Type B pancreatic cell (in vitro differentiated cells): Measurements from ENCODE around the gene ENPP7. TPM values are rescaled to one million over a fixed set of nuclear protein-coding genes. Genes with fewer than 3 reads are reported as not detected.
A peak's percentile ranks its signal among the peaks of the same experiment; 100 is the strongest.

Experiments used
- DNase-seq: peaks from one replicate; pipeline ENCODE4 v3.0.0; 2021; ENCODE audit warnings: mixed read lengths; ENCODE audit not compliant: unreplicated experiment; ENCODE audit errors: extremely low spot score
- H3K27ac Mint-ChIP-seq: 2 replicates; pipeline ENCODE4 v1.8.0; 2021; ENCODE audit warnings: mild to moderate bottlenecking, mixed read lengths
- H3K27me3 Mint-ChIP-seq: 2 replicates; pipeline ENCODE4 v1.8.0; 2021; ENCODE audit warnings: mixed read lengths
- H3K36me3 Mint-ChIP-seq: 2 replicates; pipeline ENCODE4 v1.8.0; 2021; ENCODE audit warnings: mixed read lengths
- H3K4me1 Mint-ChIP-seq: one replicate; pipeline ENCODE4 v1.8.0; 2021; ENCODE audit warnings: mixed read lengths; ENCODE audit not compliant: unreplicated experiment
- H3K4me3 Mint-ChIP-seq: 2 replicates; pipeline ENCODE4 v1.8.0; 2021; ENCODE audit warnings: mild to moderate bottlenecking, mixed read lengths
- H3K9me3 Mint-ChIP-seq: 2 replicates; pipeline ENCODE4 v1.8.0; 2021; ENCODE audit warnings: mixed read lengths
- CTCF ChIP-seq: fragments of 200-600 bp; sonication (generic); conservative IDR thresholded peaks from 2 replicates; pipeline ENCODE4 v1.5.0; 2021; ENCODE audit warnings: antibody characterized with exemption, mild to moderate bottlenecking
- total RNA-seq: library from RNA; stranded (reverse); gene quantifications from 2 replicates; pipeline ENCODE4 v1.2.1, GENCODE V29; 2021; ENCODE audit warnings: low replicate concordance

The ENPP7 gene
- total RNA-seq, 1 donor from 2014 or later: 5.3 TPM

GRCh38 chr17:79785900-79786810, 55.4 kb downstream of the ENPP7 start:
- TF ChIP-seq CTCF: no peak
- peaks cover 19% of the 10 kb centered on the region for H3K4me1 Mint-ChIP-seq
- peaks cover 18% of the 10 kb centered on the region for H3K36me3 Mint-ChIP-seq
- no peak overlapping the region for H3K27ac Mint-ChIP-seq
- no peak overlapping the region for H3K4me3 Mint-ChIP-seq
- no peak for DNase-seq
- no peaks in the 10 kb centered on the region for H3K9me3 Mint-ChIP-seq
- peaks cover 47% of the 10 kb centered on the region for H3K27me3 Mint-ChIP-seq

DNA sequence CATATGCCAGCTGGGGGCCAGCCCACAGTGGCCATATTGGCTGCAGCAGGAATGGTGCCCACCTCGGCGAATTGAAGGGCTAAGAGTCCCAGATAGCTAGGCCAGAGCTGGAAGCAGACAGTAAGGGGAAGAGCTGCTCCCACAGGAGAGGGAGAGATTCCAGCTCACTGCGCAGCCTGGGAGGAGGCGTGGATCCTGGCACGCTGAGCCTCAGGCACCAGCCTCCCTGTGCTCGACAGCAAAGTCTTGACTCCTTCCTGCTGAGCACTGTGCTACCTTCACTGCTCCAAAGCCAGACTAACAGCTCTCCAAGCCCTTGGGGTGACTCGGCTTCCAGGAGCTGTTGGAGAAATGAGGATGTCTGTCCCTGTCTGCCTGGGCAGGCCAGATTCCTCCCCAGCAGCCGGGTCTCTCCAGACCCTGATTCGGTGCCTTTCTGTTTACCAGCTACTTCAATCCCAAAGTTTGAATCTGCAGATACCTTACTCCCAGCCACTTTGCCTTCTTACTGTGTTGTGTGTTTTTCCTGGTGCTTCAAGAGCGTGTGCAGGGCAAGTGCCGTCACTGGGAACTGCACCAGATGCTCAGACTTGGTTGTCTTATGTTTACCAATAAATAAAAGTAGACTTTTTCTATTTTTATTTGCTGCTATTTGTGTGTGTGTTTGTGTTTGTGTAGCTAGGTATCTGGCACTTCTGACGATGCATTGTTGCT, 56.3 kb downstream of the ENPP7 start:
- Mint-ChIP-seq H3K4me3 (no peak overlapping the region), H3K4me1 (peaks cover 17% of the 10 kb centered on the region), H3K36me3 (peaks cover 15% of the 10 kb centered on the region), H3K27ac (no peak overlapping the region), H3K27me3 (peaks cover 52% of the 10 kb centered on the region), H3K9me3 (no peaks in the 10 kb centered on the region)
- no peak for DNase-seq
- TF ChIP-seq CTCF: no peak

- H3K4me3 Mint-ChIP-seq: peak overlapping the region; percentile 55
- no peaks in the 10 kb centered on the region for H3K9me3 Mint-ChIP-seq
- H3K27ac Mint-ChIP-seq: peak overlapping the region; percentile 16
Measured at GRCh38 chr17:79788455-79788854, 57.7 kb downstream of the ENPP7 start.

DNA sequence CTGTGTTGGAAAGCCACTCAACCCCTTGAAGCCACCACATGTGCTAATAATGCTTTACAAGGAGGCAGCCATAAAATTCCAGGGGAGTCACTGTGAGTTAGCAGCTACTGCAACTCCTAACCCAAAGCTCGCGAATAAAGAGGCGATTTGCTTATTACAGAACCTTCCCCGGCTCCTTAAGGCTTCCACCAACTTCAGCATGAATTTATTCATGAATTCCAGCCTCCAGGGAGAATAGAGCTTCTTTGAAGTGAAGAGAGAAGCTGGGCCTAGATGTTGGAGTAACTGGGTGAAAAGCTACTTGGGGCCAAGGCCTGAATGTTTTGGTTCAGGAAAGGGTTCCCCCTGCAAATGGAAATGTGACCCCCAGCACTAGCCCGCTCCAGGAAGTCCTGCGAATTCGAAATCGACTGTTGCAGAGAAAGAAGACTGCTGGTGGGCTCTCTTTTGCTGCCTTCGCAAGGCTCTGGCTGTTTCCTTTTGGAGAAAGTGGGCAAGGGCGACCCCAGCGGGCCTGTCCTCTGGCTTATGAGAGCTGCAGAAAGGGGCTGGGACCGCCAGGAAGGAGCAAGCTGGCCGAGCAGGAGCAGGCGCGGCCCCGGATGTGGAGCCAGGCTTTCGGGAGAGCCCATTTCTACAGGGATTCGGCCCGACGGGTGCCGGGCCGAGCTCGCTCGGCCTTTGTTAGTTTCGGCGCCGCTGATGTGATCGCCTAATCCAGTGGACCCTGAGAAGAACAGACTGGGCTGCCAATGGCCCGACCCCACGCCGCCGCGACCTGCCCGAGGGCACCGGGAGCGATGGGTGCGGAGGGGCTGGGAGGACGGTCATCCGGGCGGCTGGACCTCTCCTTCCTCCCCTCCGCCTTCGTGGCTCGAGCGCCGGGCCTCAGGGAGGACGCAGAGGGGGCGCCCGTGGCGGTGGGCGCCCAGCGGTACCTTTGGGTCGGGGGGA, 58.5 kb downstream of the ENPP7 start:
- no peak overlapping the region for H3K27ac Mint-ChIP-seq
- DNase-seq: no peak
- peaks cover 68% of the 10 kb centered on the region for H3K27me3 Mint-ChIP-seq
- H3K9me3 Mint-ChIP-seq: no peaks in the 10 kb centered on the region
- no peak for TF ChIP-seq CTCF
- peaks cover 27% of the 10 kb centered on the region for H3K4me1 Mint-ChIP-seq
- peak overlapping the region; percentile 71 for H3K4me3 Mint-ChIP-seq
- H3K36me3 Mint-ChIP-seq: peaks cover 9% of the 10 kb centered on the region

More at GRCh38 chr17:79788455-79788854, 57.7 kb downstream of the ENPP7 start:
- no peak for DNase-seq
- H3K4me1 Mint-ChIP-seq: peaks cover 23% of the 10 kb centered on the region
- peaks cover 63% of the 10 kb centered on the region for H3K27me3 Mint-ChIP-seq
- TF ChIP-seq CTCF: no peak
- H3K36me3 Mint-ChIP-seq: peaks cover 9% of the 10 kb centered on the region
